ENCODE measurements around the gene SMURF1. TPM values are rescaled to one million over a fixed set of nuclear protein-coding genes. Genes with fewer than 3 reads are reported as not detected.
A peak's percentile ranks its signal among the peaks of the same experiment; 100 is the strongest.

Gene SMURF1
- total and polyA plus RNA-seq, 2 of the 8 experiments (the other 6 are each of a cell fraction or from before 2014, with no cell fraction given): 9.6 to 24.5 TPM

GRCh38 chr7:99122762-99123161 lies 21.1 kb downstream of the SMURF1 start:
- DNase-seq (ENCODE audit: low read depth in 1 of 2, low spot score in 2 of 2) (no peak), FAIRE-seq (no peak)
- H3K4me3 ChIP-seq (ENCODE audit: extremely low read depth in 1 of 4, insufficient read depth in 2 of 4, low read depth in 3 of 4, low read length in 4 of 4): no peak overlapping the region
- no peak overlapping the region for H2BK20ac ChIP-seq (ENCODE audit: low read length)
- H3K56ac ChIP-seq (replicated peaks; ENCODE audit: insufficient read length, low read depth, low read length): no peak overlapping the region
- no peak overlapping the region for H3K23ac ChIP-seq (ENCODE audit: insufficient read length)
- H4K91ac ChIP-seq (replicated peaks; ENCODE audit: insufficient read length, low read length): no peak overlapping the region
- no peak overlapping the region for H2AK5ac ChIP-seq (ENCODE audit: low read depth, low read length)
- H3K27ac ChIP-seq (ENCODE audit: low read depth, low read length): no peak overlapping the region
- no peak overlapping the region for H2BK12ac ChIP-seq (ENCODE audit: low read depth, low read length)
- H2BK15ac ChIP-seq (ENCODE audit: low read length): no peak overlapping the region
- H3K79me2 ChIP-seq (ENCODE audit: control insufficient read depth in 1 of 2, insufficient read depth in 2 of 2, low read length in 2 of 2): peaks cover 3 to 92% of the 10 kb centered on the region in 2 experiments; a peak in 3 of 4 replicates
- peaks cover 6 to 12% of the 10 kb centered on the region in 2 experiments for H4K20me1 ChIP-seq (replicated peaks in 1 of 2; ENCODE audit: control insufficient read depth in 1 of 2, insufficient read depth in 2 of 2, low read length in 2 of 2)
- no peak overlapping the region for H2BK5ac ChIP-seq (ENCODE audit: low read depth, low read length)
- no peaks in the 10 kb centered on the region for H3K27me3 ChIP-seq (replicated peaks in 1 of 4; ENCODE audit: control insufficient read depth in 3 of 4, extremely low read depth in 1 of 4, insufficient read depth in 3 of 4, low read length in 3 of 4)
- POLR2A ChIA-PET (ENCODE audit: partially characterized antibody): no interaction called here
- no peak overlapping the region for H2AFZ ChIP-seq (ENCODE audit: low read length)
- H4K5ac ChIP-seq (ENCODE audit: insufficient read length, low read depth, low read length): no peak overlapping the region
- no peak overlapping the region for H3K14ac ChIP-seq (ENCODE audit: insufficient read length)
- no peak overlapping the region for H2BK120ac ChIP-seq (replicated peaks; ENCODE audit: low read depth, low read length)
- H3K4me1 ChIP-seq (replicated peaks in 1 of 4; ENCODE audit: control insufficient read depth in 3 of 4, insufficient read depth in 4 of 4, low read length in 3 of 4): peaks cover 0 to 2% (median 1%) of the 10 kb centered on the region in 4 experiments; a peak in 2 of 7 replicates
- H3K23me2 ChIP-seq (ENCODE audit: low read depth, low read length): no peaks in the 10 kb centered on the region
- no peaks in the 10 kb centered on the region for H3K9me3 ChIP-seq (ENCODE audit: insufficient read depth in 2 of 2, low read depth in 1 of 2, low read length in 1 of 2)
- CTCF ChIA-PET (ENCODE audit: partially characterized antibody): no interaction called here
- WGBS, 2 experiments (ENCODE audit: extremely low coverage in 1 of 2, insufficient coverage in 1 of 2, insufficient read length in 1 of 2, insufficient replicate concordance in 2 of 2, low coverage in 1 of 2, low lambda C conversion rate in 2 of 2, missing lambda C conversion rate in 1 of 2): 96% methylated on average over 6 of the region's 6 CpGs; no CpG with 5 or more reads in 1 of the 2 experiments
- H3K4me2 ChIP-seq (ENCODE audit: insufficient read depth in 1 of 2, low read depth in 2 of 2, low read length in 2 of 2): no peak overlapping the region
- no peak overlapping the region for H3K18ac ChIP-seq (ENCODE audit: extremely low read depth, low read length)
- H3K9ac ChIP-seq (replicated peaks in 1 of 4; ENCODE audit: extremely low read depth in 1 of 4, low read depth in 3 of 4, low read length in 3 of 4): no peak overlapping the region
- peak overlapping the region; percentile 13 for H3K4ac ChIP-seq (replicated peaks; ENCODE audit: insufficient read length, low read depth, low read length)
- peaks cover 0 to 2% (median 0%) of the 10 kb centered on the region in 4 experiments; a peak in 1 of 8 replicates for H3K36me3 ChIP-seq (ENCODE audit: control insufficient read depth in 2 of 4, insufficient read depth in 4 of 4, low read length in 3 of 4)
- no peak overlapping the region for H4K8ac ChIP-seq (ENCODE audit: extremely low read depth, insufficient read depth, low read length)
- H3K79me1 ChIP-seq (ENCODE audit: low read depth, low read length): peaks cover 7% of the 10 kb centered on the region
- TF ChIP-seq BRCA1 (IDR thresholded peaks at IDR 0.05; ENCODE audit: low read depth, low read length) (no peak), KDM5A (IDR thresholded peaks at IDR 0.05; ENCODE audit: low read length) (no peak), CHD2 (IDR thresholded peaks at IDR 0.05; ENCODE audit: low read length) (no peak), TEAD4 (IDR thresholded peaks at IDR 0.05; ENCODE audit: low read depth, low read length) (no peak), JUN (IDR thresholded peaks at IDR 0.05; ENCODE audit: low read depth, low read length) (no peak), PHF8 (conservative IDR thresholded peaks at IDR 0.05; ENCODE audit: low read depth, low read length) (no peak), USF2 (IDR thresholded peaks at IDR 0.05; ENCODE audit: low read length) (no peak), RXRA (IDR thresholded peaks at IDR 0.05; ENCODE audit: insufficient read depth, low read depth, low read length) (no peak), POLR2AphosphoS5 (IDR thresholded peaks at IDR 0.05; ENCODE audit: low read depth, low read length) (no peak), ASH2L (IDR thresholded peaks at IDR 0.05; ENCODE audit: low read length) (no peak), MAFK (IDR thresholded peaks at IDR 0.05; ENCODE audit: low read depth, low read length) (no peak)

Data from H1 (cell line).